SK-N-DZ (cell line): ENCODE measurements around the gene SLC25A29.
"Not testable (repeated sequence)": the region's sequence is repeated elsewhere in the genome, so short reads cannot be mapped to it uniquely, and the experiment has no call there.

Source experiments
- DNase-seq: peaks from one replicate; pipeline ENCODE4 v3.0.0-alpha.2; 2015; ENCODE audit warnings: low spot score

The SLC25A29 gene

GRCh38 chr14:100294213-100294962 is 11.9 kb downstream of the SLC25A29 start:
- DNase-seq: no peak

- no peak for DNase-seq
These were observed 12.6 kb downstream of the SLC25A29 start for GRCh38 chr14:100293497-100294212.

GRCh38 chr14:100292776-100293461 is 13.3 kb downstream of the SLC25A29 start:
- DNase-seq: no peak

GRCh38 chr14:100292301-100292775 is 13.9 kb downstream of the SLC25A29 start:
- DNase-seq: no peak

- no peak for DNase-seq
These were observed 14.8 kb downstream of the SLC25A29 start for GRCh38 chr14:100291305-100292075.

GRCh38 chr14:100290607-100291304 is 15.5 kb downstream of the SLC25A29 start:
- no peak for DNase-seq

GRCh38 chr14:100289916-100290606 is 16.2 kb downstream of the SLC25A29 start:
- DNase-seq: no peak

- DNase-seq: no peak
These were observed 17.7 kb downstream of the SLC25A29 start for GRCh38 chr14:100288382-100289185.

- not testable (repeated sequence) for DNase-seq
These were observed 18.3 kb downstream of the SLC25A29 start for GRCh38 chr14:100287998-100288295.

- no peak for DNase-seq
These were observed 18.8 kb downstream of the SLC25A29 start for GRCh38 chr14:100287202-100287997.

GRCh38 chr14:100286484-100287191 is 19.6 kb downstream of the SLC25A29 start:
- DNase-seq: no peak

- DNase-seq: no peak
These were observed 20.3 kb downstream of the SLC25A29 start for GRCh38 chr14:100285913-100286400.

GRCh38 chr14:100285021-100285912 is 21.0 kb downstream of the SLC25A29 start:
- DNase-seq: peak; percentile 42

- no peak for DNase-seq
These were observed 22.0 kb downstream of the SLC25A29 start for GRCh38 chr14:100283984-100284881.

- not testable (repeated sequence) for DNase-seq
These were observed 22.8 kb downstream of the SLC25A29 start for GRCh38 chr14:100283436-100283835.
